Testis (tissue), 3 donors: ENCODE data around the gene OSBPL3. TPM values are rescaled to one million over a fixed set of nuclear protein-coding genes. Genes with fewer than 3 reads are reported as not detected.

Experiments used
- DNase-seq: peaks from one replicate; pipeline ENCODE4 v3.0.0-alpha.2; 2019
- H3K27ac ChIP-seq, 2 donors: fragments of 200-600 bp; sonication (generic); one replicate each; pipeline ENCODE4 v1.5.1; 2019
- H3K27me3 ChIP-seq: fragments of 200-600 bp; sonication (generic); one replicate; pipeline ENCODE4 v1.5.1; 2019
- H3K36me3 ChIP-seq: fragments of 200-600 bp; sonication (generic); one replicate; pipeline ENCODE4 v1.5.1; 2017; ENCODE audit warnings: low read depth; ENCODE audit errors: missing control alignments
- H3K4me1 ChIP-seq: fragments of 200-600 bp; sonication (generic); one replicate; pipeline ENCODE4 v1.5.1; 2019
- H3K4me3 ChIP-seq, 2 donors: fragments of 200-600 bp; sonication (generic); one replicate each; pipeline ENCODE4 v1.5.1; 2017 to 2019
- H3K9me3 ChIP-seq: fragments of 200-600 bp; sonication (generic); one replicate; pipeline ENCODE4 v1.5.1; 2017
- POLR2A ChIP-seq: fragments of 450-650 bp; IDR thresholded peaks from one replicate; pipeline ENCODE4 v1.6.1; 2017; ENCODE audit warnings: antibody characterized with exemption, mild to moderate bottlenecking, moderate library complexity
- WGBS, 2 donors: methylation state at CpG; one replicate each; pipeline ENCODE4 v1.1.5; 2018; 5-methylcytosine and 5-hydroxymethylcytosine counted together
- intact Hi-C: fragments of 100-400 bp; cut with DNase I; formaldehyde crosslinking; loops from one replicate; pipeline ENCODE4 v1.15.1; 2023; ENCODE audit warnings: low total_unique reads
- polyA plus RNA-seq: library from polyadenylated mRNA; stranded (reverse); fragments of 350-450 nt; fragmentation: Illumina TruSeq; extraction: RNeasy Lipid Tissue Mini Kit (QIAGEN cat#74804); gene quantifications from one replicate; pipeline ENCODE4 v1.2.3, GENCODE V29; 2014; ENCODE audit warnings: low read depth, low replicate concordance; ENCODE audit not compliant: insufficient read depth
- total RNA-seq, 2 donors: library from RNA; depleted of rRNA; stranded (reverse); fragments of >200 nt; gene quantifications; one replicate each; pipeline ENCODE4 v1.2.3, GENCODE V29; 2016
- TF ChIP-seq, protein P1 (sequence below), 3 experiments: fragments of 450-650 bp in 2 of 3; fragments of 200-600 bp in 1 of 3; sonication (generic) in 1 of 3; IDR thresholded peaks; one replicate each; pipeline ENCODE4 v1.5.1; 2016 to 2019; ENCODE audit warnings: antibody characterized with exemption in 3 of 3, mild to moderate bottlenecking in 2 of 3, moderate library complexity in 1 of 3

OSBPL3 gene
- total and polyA plus RNA-seq, 3 donors from 2014 or later = 5.6 to 9.4 (median 6.9) TPM

DNA sequence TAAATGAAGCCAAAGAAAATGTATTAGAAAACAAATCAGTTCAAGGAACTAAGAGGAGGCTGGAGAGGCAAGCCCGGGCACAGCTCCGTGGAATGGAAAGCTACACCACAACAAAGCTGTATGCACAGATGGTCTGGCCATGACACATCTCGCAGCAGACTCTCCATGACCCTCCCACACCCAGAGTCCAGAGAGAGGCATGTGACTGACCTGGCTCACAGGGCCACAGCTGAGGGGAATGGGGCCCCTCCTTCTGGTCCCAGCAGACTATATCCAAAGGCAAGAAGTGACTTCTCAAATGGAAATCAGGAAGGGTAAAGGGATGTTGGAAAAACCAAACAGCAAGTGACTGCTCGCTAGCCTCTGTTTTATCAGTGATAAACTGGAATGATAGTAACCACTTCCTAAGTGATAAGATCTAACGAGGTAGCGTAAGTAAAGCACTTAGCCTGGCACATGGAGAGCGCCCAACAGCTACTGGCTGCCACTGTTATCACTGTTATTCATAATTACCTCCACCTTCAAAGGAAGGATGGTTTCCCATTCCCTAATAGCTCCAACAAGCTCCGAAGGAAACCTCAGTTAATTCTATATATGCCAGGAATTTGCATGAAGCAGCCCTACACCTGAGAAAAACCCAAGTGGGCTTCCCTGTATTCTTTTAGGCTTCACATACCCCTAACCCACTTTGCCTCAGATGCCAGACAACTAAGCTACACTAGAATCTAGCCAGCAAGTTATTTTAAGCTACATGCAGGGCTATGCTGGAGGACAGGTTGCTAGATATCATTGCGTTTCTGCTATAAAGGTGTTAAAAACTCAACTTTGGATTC lies 8.4 kb downstream of the OSBPL3 start:
- DNase-seq = no peak
- H3K27ac ChIP-seq = no peak overlapping the region
- no peaks in the 10 kb centered on the region for H3K36me3 ChIP-seq
- no peak overlapping the region for H3K4me3 ChIP-seq
- WGBS, 2 donors = 83 to 85% methylated on average over 7 to 9 of the region's 9 CpGs
- H3K9me3 ChIP-seq = no peaks in the 10 kb centered on the region
- intact Hi-C loops = no loop called here
- no peaks in the 10 kb centered on the region for H3K27me3 ChIP-seq
- H3K4me1 ChIP-seq = no peaks in the 10 kb centered on the region
- TF ChIP-seq, protein P1, sequence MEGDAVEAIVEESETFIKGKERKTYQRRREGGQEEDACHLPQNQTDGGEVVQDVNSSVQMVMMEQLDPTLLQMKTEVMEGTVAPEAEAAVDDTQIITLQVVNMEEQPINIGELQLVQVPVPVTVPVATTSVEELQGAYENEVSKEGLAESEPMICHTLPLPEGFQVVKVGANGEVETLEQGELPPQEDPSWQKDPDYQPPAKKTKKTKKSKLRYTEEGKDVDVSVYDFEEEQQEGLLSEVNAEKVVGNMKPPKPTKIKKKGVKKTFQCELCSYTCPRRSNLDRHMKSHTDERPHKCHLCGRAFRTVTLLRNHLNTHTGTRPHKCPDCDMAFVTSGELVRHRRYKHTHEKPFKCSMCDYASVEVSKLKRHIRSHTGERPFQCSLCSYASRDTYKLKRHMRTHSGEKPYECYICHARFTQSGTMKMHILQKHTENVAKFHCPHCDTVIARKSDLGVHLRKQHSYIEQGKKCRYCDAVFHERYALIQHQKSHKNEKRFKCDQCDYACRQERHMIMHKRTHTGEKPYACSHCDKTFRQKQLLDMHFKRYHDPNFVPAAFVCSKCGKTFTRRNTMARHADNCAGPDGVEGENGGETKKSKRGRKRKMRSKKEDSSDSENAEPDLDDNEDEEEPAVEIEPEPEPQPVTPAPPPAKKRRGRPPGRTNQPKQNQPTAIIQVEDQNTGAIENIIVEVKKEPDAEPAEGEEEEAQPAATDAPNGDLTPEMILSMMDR (IDR thresholded peaks at IDR 0.05) = no peak
- no peak for TF ChIP-seq POLR2A

DNA sequence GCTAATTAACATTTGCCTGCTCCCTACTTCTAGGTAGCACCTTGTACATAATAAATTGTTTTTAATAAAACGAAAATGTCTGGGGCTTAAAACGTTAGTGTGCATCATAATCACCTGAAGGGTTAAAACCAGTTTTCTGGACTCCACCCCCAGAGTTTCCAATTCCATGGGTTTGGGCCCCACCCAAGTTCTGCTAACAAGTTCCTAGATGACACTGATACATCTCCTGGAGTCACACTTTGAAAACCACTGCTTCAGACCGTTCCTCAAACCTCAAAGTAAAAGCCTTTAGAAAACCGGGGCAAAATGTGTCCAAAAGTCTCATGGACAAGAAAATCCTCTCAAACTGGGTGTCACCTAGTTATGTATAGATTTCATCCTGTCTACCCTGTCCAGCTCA lies 9.3 kb downstream of the OSBPL3 start:
- no peak overlapping the region for H3K4me3 ChIP-seq
- WGBS, 2 donors = 81 to 86% methylated on average over 4 of the region's 4 CpGs
- intact Hi-C loops = no loop called here

DNA sequence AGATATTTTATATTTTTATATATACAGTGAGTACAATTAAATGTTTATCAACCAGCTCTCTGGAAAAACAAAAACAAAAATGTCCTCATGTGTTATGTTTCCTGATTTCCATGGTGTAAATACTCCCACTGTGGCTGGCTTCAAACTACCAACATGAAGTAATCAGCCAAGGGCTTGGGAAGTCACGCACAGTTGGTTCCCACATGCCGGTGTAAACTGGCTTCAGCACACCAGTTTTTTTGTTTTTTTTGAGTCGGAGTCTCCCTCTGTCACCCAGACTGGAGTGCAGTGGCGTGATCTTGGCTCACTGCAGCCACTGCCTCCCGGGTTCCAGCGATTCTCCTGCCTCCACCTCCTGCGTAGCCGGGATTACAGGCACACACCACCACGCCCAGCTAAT lies 11.8 kb downstream of the OSBPL3 start:
- no peak for DNase-seq
- TF ChIP-seq, protein P1 (IDR thresholded peaks at IDR 0.05) = no peak
- no peak for TF ChIP-seq POLR2A
- no peak overlapping the region for H3K27ac ChIP-seq
- no peaks in the 10 kb centered on the region for H3K9me3 ChIP-seq
- no peaks in the 10 kb centered on the region for H3K27me3 ChIP-seq
- intact Hi-C loops = no loop called here
- no peaks in the 10 kb centered on the region for H3K4me1 ChIP-seq
- WGBS, 2 donors = 88 to 95% methylated on average over 9 of the region's 9 CpGs
- H3K4me3 ChIP-seq = no peak overlapping the region
- H3K36me3 ChIP-seq = no peaks in the 10 kb centered on the region

More for the DNA sequence above, 9.3 kb downstream of the OSBPL3 start:
- Histone ChIP-seq H3K27ac (no peak overlapping the region), H3K9me3 (no peaks in the 10 kb centered on the region), H3K4me1 (no peaks in the 10 kb centered on the region), H3K27me3 (no peaks in the 10 kb centered on the region), H3K36me3 (no peaks in the 10 kb centered on the region)
- TF ChIP-seq POLR2A = no peak
- TF ChIP-seq, protein P1 (IDR thresholded peaks at IDR 0.05) = no peak
- no peak for DNase-seq

DNA sequence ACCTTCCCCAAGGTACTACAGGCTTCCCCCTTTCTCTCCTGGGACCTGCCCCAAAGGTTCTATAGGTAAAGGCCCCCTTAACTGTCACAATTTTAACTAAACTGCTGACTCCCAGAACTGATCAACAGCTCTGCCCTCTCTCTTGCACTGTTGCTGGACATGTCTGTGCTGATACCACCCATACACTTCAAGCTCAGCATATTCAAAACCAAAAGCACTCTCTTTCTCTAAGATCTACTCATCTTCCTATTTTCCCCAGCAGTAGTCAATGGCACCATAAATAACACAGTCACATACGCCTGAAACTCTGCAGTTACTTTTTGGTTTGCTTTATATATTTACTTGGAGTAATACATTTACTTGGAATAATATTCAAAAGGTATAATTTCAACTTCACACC lies 12.3 kb downstream of the OSBPL3 start:
- intact Hi-C loops = no loop called here
- Histone ChIP-seq H3K4me1 (no peaks in the 10 kb centered on the region), H3K4me3 (no peak overlapping the region), H3K9me3 (no peaks in the 10 kb centered on the region), H3K27ac (no peak overlapping the region), H3K27me3 (no peaks in the 10 kb centered on the region), H3K36me3 (no peaks in the 10 kb centered on the region)
- DNase-seq = no peak
- TF ChIP-seq, protein P1 (IDR thresholded peaks at IDR 0.05) = no peak
- no peak for TF ChIP-seq POLR2A
- 55 to 59% methylated on average over 1 of the region's 1 CpG for WGBS, 2 donors

DNA sequence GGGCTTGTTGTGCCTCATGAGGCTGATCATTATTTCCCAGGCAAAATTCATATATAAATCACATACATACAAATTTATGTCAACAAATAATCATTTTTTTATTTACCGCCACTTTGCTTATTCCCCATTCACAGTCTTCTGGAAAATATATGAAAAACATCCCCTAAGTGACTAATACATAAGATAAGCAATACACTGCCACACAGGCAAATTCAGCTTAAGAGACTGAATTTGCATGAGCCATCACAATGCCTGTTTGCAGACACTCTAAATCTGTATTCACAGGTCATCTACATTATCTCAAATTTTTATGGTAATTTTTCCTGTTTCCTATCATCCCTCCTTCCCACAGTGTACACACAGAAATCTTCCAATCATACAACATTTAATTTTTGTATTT lies 13.2 kb downstream of the OSBPL3 start:
- Histone ChIP-seq H3K36me3 (no peaks in the 10 kb centered on the region), H3K4me1 (no peaks in the 10 kb centered on the region), H3K27ac (no peak overlapping the region), H3K4me3 (no peak overlapping the region), H3K9me3 (no peaks in the 10 kb centered on the region), H3K27me3 (no peaks in the 10 kb centered on the region)
- no peak for DNase-seq
- TF ChIP-seq, protein P1 (IDR thresholded peaks at IDR 0.05) = no peak
- TF ChIP-seq POLR2A = no peak
- intact Hi-C loops = no loop called here
- 96 to 100% methylated on average over 1 of the region's 1 CpG for WGBS, 2 donors
